GM11168 (cell line): ENCODE measurements around the gene ZNF628.

Source experiments
- in situ Hi-C: fragments of 300-500 bp; cut with MboI; formaldehyde crosslinking; loops from one replicate; pipeline ENCODE4 v1.12.0; 2022; ENCODE audit warnings: low sequenced_read_pairs; ENCODE audit not compliant: unreplicated experiment

ZNF628 gene

GRCh38 chr19:55526216-55527196 lies 50.1 kb downstream of the ZNF628 start:
- in situ Hi-C loops: no loop called here

GRCh38 chr19:55527197-55528029 lies 51.0 kb downstream of the ZNF628 start:
- in situ Hi-C loops: no loop called here

DNA sequence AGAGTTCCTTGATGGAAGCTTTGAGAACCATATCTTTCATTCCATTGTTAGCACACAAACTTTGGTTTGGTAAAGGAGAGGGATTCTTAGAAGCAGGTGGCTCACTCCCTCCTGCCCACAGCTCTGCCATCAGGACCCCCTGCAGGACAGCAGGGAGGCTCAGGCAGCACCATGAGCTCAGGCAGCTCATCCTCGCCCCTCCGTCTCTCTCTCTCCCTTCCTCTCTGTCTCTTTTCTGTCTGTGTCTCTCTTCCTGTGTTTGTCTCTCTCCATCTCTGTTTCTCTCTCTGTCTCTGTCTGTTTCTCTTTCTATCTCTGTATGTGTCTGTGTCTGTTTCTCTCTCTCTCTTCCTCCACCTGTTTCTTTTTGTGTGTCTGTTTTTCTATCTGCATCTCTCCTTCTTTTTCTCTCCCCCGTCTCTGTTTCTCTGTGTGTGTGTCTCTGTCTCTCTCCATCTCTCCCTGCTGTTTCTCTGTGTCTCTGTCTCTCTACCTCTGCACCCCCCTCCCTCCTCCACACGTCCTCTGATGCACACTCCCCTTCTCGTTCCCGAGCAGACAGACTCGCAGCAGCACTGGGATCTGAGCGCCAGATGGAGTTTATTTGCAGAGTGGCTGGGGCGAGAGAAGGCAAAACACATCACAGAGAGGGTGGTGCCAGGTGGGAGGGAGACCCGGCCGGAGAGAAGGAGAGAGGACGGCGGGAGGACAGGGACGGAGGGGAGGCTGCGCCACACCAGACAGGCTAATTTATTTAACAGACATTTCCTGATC lies 51.8 kb downstream of the ZNF628 start:
- in situ Hi-C loops: no loop called here

DNA sequence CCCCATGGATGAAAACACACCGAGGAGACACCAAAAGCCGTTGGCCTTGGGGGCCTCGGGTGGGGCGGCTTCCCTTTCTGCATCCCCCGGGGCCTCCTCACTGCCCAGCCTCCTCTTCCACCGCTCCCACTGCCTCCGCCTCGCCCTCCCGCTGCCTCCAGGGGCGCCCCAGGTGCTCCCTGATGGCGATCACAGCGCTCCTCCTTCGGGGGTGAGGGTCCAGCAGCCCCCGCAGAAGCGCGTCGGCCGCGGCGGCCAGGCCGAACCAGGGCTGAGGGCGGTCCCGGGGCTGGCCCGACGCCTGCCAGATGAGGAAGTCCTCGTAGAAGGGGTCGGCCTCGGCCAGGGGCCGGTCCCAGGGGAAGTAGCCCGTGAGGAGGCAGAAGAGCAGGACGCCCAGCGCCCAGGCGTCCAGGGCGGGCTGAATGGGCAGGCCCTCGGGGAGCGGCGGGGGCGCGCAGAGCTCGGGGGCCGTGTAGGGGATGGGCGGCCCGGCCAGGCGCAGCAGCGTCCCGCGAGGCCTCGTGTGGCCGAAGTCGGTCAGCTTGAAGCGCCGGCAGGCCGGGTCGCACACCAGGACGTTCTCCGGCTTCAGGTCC lies 53.3 kb downstream of the ZNF628 start:
- in situ Hi-C loops: no loop called here

DNA sequence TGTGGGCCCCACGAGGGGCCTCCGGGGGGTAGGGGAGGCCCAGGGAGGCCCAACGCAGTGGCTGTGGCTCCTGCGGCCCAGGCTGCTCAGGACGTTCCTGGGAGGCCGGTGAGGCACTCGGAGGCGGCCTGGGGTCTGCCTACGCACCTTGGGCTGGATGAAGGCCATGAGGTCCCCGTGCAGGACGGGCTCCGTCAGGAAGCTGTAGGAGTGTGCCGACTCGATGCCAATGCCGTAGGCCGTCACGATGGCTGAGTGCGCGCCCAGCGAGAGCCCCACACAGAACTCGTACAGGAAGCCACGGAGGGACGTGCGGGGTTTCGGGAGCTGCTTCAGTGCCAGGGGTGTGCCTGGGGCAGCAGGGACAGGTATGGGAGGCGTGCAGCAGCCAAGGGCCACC lies 54.6 kb downstream of the ZNF628 start:
- in situ Hi-C loops: no loop called here
